Calu3 (cell line): ENCODE measurements around the gene TENT5C. TPM values are rescaled to one million over a fixed set of nuclear protein-coding genes. Genes with fewer than 3 reads are reported as not detected.

Experiments
- BruUV-seq: library from RNA; stranded (reverse); fragments of 400-500 nt; replicated peaks from 2 replicates; lab custom pipeline; 2021; lab: Mats Ljungman, UMichigan
- CTCF ChIA-PET: fragments of 300-600 bp; sonication (Branson Sonifier 250); formaldehyde crosslinking; loops from one replicate; lab custom pipeline; 2022; ENCODE audit warnings: antibody characterized with exemption; lab: Charles Lee
- DNase-seq: peaks from one replicate; pipeline ENCODE4 v3.0.0; 2022
- H3K27ac Mint-ChIP-seq: one replicate; pipeline ENCODE4 v1.8.0; 2022; ENCODE audit warnings: mixed read lengths; ENCODE audit not compliant: unreplicated experiment
- H3K27me3 Mint-ChIP-seq: one replicate; pipeline ENCODE4 v1.8.0; 2022; ENCODE audit warnings: mixed read lengths; ENCODE audit not compliant: unreplicated experiment
- H3K36me3 Mint-ChIP-seq: one replicate; pipeline ENCODE4 v1.8.0; 2022; ENCODE audit warnings: mild to moderate bottlenecking, moderate library complexity, mixed read lengths; ENCODE audit not compliant: insufficient read depth, unreplicated experiment
- H3K4me1 Mint-ChIP-seq: one replicate; pipeline ENCODE4 v1.8.0; 2022; ENCODE audit warnings: mild to moderate bottlenecking, low read depth, mixed read lengths; ENCODE audit not compliant: unreplicated experiment
- H3K4me3 Mint-ChIP-seq: one replicate; pipeline ENCODE4 v1.8.0; 2022; ENCODE audit warnings: mild to moderate bottlenecking, low read depth, moderate library complexity, mixed read lengths; ENCODE audit not compliant: unreplicated experiment
- H3K9me3 Mint-ChIP-seq: one replicate; pipeline ENCODE4 v1.8.0; 2022; ENCODE audit warnings: low read depth, mixed read lengths; ENCODE audit not compliant: unreplicated experiment
- intact Hi-C: fragments of 100-400 bp; cut with micrococcal nuclease; formaldehyde crosslinking; loops from one replicate; pipeline ENCODE4 v1.10.0; 2022; ENCODE audit not compliant: unreplicated experiment
- total RNA-seq: library from RNA; stranded (reverse); gene quantifications from 2 replicates; pipeline ENCODE4 v1.2.3, GENCODE V29; 2022
- TF ChIP-seq, protein P1 (sequence below): fragments of 200-600 bp; IDR thresholded peaks from one replicate; pipeline ENCODE4 v1.8.0; 2022; ENCODE audit warnings: antibody characterized with exemption; ENCODE audit not compliant: unreplicated experiment

TENT5C gene
- total RNA-seq, 1 experiment from 2014 or later, result 0.28 TPM

DNA sequence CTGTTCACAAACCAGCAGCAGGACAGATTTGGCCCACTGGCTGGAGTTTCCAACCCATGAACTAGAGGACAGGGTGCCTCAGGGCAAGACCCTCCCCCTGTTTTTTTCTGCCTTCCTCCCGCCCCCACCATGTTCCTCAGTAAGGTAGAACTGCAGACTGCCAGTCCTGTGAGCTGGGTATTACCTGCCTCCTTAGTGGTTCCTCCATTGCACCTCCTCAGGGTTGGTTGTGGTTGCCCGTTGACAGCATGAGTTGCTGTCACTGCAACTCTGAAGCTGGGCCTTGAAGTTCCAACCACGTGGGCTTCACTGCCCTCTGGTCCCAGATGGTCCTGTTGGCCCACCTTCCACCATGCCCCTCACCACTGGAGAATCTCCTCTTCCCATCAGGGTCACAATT is 28.8 kb downstream of the TENT5C start:
- Mint-ChIP-seq H3K9me3 (no peaks in the 10 kb centered on the region), H3K36me3 (no peaks in the 10 kb centered on the region), H3K4me3 (no peak overlapping the region), H3K27ac (no peak overlapping the region), H3K4me1 (no peaks in the 10 kb centered on the region), H3K27me3 (peaks cover 47% of the 10 kb centered on the region)
- CTCF ChIA-PET, result no interaction called here
- DNase-seq, result no peak
- intact Hi-C loops, result no loop called here
- TF ChIP-seq, protein P1, sequence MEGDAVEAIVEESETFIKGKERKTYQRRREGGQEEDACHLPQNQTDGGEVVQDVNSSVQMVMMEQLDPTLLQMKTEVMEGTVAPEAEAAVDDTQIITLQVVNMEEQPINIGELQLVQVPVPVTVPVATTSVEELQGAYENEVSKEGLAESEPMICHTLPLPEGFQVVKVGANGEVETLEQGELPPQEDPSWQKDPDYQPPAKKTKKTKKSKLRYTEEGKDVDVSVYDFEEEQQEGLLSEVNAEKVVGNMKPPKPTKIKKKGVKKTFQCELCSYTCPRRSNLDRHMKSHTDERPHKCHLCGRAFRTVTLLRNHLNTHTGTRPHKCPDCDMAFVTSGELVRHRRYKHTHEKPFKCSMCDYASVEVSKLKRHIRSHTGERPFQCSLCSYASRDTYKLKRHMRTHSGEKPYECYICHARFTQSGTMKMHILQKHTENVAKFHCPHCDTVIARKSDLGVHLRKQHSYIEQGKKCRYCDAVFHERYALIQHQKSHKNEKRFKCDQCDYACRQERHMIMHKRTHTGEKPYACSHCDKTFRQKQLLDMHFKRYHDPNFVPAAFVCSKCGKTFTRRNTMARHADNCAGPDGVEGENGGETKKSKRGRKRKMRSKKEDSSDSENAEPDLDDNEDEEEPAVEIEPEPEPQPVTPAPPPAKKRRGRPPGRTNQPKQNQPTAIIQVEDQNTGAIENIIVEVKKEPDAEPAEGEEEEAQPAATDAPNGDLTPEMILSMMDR, result no peak
- BruUV-seq, result no TSS peak

GRCh38 chr1:117635805-117636204 is 30.0 kb downstream of the TENT5C start:
- peaks cover 39% of the 10 kb centered on the region for H3K27me3 Mint-ChIP-seq
- H3K36me3 Mint-ChIP-seq, result no peaks in the 10 kb centered on the region
- CTCF ChIA-PET, result no interaction called here
- no peaks in the 10 kb centered on the region for H3K9me3 Mint-ChIP-seq
- no peak for DNase-seq
- no peaks in the 10 kb centered on the region for H3K4me1 Mint-ChIP-seq
- no peak overlapping the region for H3K27ac Mint-ChIP-seq
- no peak overlapping the region for H3K4me3 Mint-ChIP-seq
- intact Hi-C loops, result no loop called here
- BruUV-seq, result no TSS peak
- TF ChIP-seq, protein P1, result no peak

GRCh38 chr1:117636637-117637425 is 31.0 kb downstream of the TENT5C start:
- Mint-ChIP-seq H3K27ac (no peak overlapping the region), H3K27me3 (peaks cover 39% of the 10 kb centered on the region), H3K4me3 (no peak overlapping the region), H3K4me1 (no peaks in the 10 kb centered on the region), H3K36me3 (no peaks in the 10 kb centered on the region), H3K9me3 (no peaks in the 10 kb centered on the region)
- DNase-seq, result no peak
- TF ChIP-seq, protein P1, result no peak
- intact Hi-C loops, result no loop called here
- no TSS peak for BruUV-seq
- CTCF ChIA-PET, result no interaction called here

- intact Hi-C loops, result no loop called here
- Mint-ChIP-seq H3K4me1 (no peaks in the 10 kb centered on the region), H3K4me3 (no peak overlapping the region), H3K27ac (no peak overlapping the region), H3K27me3 (peaks cover 39% of the 10 kb centered on the region), H3K9me3 (no peaks in the 10 kb centered on the region), H3K36me3 (no peaks in the 10 kb centered on the region)
- no TSS peak for BruUV-seq
- CTCF ChIA-PET, result interaction anchor here (0.6 kb wide), 1 partner anchor 410 kb away, joined by 5 read pairs; no protein-coding TSS in a partner anchor
- TF ChIP-seq, protein P1, result no peak
- DNase-seq, result no peak
Observed at GRCh38 chr1:117638141-117638540, 32.3 kb downstream of the TENT5C start.
